Gastrocnemius medialis (tissue), 4 donors: Measurements from ENCODE around the gene MED9. TPM values are rescaled to one million over a fixed set of nuclear protein-coding genes. Genes with fewer than 3 reads are reported as not detected.

Experiments
- ATAC-seq, 2 donors: fragments of 150-250 bp; one replicate each; pipeline ENCODE4 v1.9.1; 2016
- DNase-seq, 2 donors: peaks; one replicate each; pipeline ENCODE4 v3.0.0-alpha.2; 2019
- H3K27ac ChIP-seq, 4 donors: fragments of 200-600 bp; sonication (generic); 1 replicate in 1 of 4; 2 replicates in 3 of 4; pipeline ENCODE4 v1.5.1; 2016 to 2018; ENCODE audit warnings: mild to moderate bottlenecking in 2 of 4, moderate library complexity in 1 of 4
- H3K27me3 ChIP-seq, 3 donors: fragments of 200-600 bp; sonication (generic) in 2 of 3; 1 replicate in 1 of 3; 2 replicates in 2 of 3; pipeline versions ENCODE4 v1.5.1 to v1.6.0; 2016 to 2019; ENCODE audit warnings: mild to moderate bottlenecking in 1 of 3, moderate library complexity in 1 of 3
- H3K36me3 ChIP-seq, 2 donors: fragments of 200-600 bp; sonication (generic) in 1 of 2; one replicate each; pipeline ENCODE4 v1.5.1; 2017 to 2018
- H3K4me1 ChIP-seq, 2 donors: fragments of 200-600 bp; sonication (generic) in 1 of 2; one replicate each; pipeline ENCODE4 v1.5.1; 2016 to 2017; ENCODE audit warnings: mild to moderate bottlenecking in 2 of 2
- H3K4me3 ChIP-seq, 4 donors: fragments of 200-600 bp; sonication (generic) in 3 of 4; 1 replicate in 1 of 4; 2 replicates in 3 of 4; pipeline ENCODE4 v1.5.1; 2016 to 2019; ENCODE audit warnings: mild to moderate bottlenecking in 2 of 4
- H3K9me3 ChIP-seq, 3 donors: fragments of 200-600 bp; sonication (generic) in 2 of 3; 1 replicate in 1 of 3; 2 replicates in 2 of 3; pipeline ENCODE4 v1.5.1; 2016 to 2019
- POLR2A ChIP-seq, 2 donors: fragments of 450-650 bp; IDR thresholded peaks; one replicate each; pipeline ENCODE4 v1.6.1; 2017; ENCODE audit warnings: antibody characterized with exemption in 2 of 2, mild to moderate bottlenecking in 2 of 2, moderate library complexity in 2 of 2
- in situ Hi-C, 4 donors: fragments of 200-750 bp; cut with MboI; loops; one replicate each; pipeline versions ENCODE4 v1.15.0 to v1.8.0; 2017; ENCODE audit warnings: low sequenced_read_pairs in 4 of 4
- intact Hi-C: fragments of 100-400 bp; cut with DNase I; formaldehyde crosslinking; loops from one replicate; pipeline ENCODE4 v1.15.1; 2023; ENCODE audit warnings: low total_unique reads
- total RNA-seq, 4 donors: library from RNA; depleted of rRNA; stranded (reverse); fragments of >200 nt; gene quantifications; one replicate each; pipeline versions ENCODE4 v1.1.0 to v1.2.3, GENCODE V29; 2016
- TF ChIP-seq, protein P1 (sequence below), 5 experiments: fragments of 450-650 bp in 3 of 5; fragments of 200-600 bp in 2 of 5; sonication (generic) in 2 of 5; IDR thresholded peaks in 4 of 5; conservative IDR thresholded peaks in 1 of 5; 1 replicate in 4 of 5; 2 replicates in 1 of 5; pipeline ENCODE4 v1.5.1; 2016 to 2019; ENCODE audit warnings: antibody characterized with exemption in 5 of 5, mild to moderate bottlenecking in 3 of 5, moderate library complexity in 3 of 5

MED9 gene
- total RNA-seq, 4 donors from 2014 or later, result 20.4 to 33.7 (median 27.7) TPM

DNA sequence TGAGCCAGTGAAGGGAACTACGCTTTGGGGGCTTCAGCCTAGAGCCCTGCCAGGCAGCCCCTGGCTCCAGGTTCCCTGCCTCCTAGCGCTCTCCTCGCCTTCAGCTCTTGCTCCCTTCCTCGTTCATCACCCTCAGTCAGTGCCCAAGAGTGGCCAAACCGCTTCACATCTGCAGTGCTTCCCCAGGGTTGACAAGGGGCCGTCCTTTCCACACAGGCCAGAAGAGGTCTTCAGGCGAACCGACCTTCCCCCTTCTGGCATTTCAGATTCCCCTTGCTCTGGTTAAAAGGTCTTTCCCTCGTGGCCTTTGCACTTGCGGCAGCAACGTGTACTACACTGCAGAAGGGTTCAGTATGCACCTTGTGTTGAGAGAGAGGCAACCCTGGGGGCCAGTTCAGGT, 15.3 kb downstream of the MED9 start:
- DNase-seq (no peak), ATAC-seq (no peak)
- no peaks in the 10 kb centered on the region for H3K9me3 ChIP-seq
- no peak for TF ChIP-seq POLR2A (IDR thresholded peaks at IDR 0.05)
- TF ChIP-seq, protein P1, sequence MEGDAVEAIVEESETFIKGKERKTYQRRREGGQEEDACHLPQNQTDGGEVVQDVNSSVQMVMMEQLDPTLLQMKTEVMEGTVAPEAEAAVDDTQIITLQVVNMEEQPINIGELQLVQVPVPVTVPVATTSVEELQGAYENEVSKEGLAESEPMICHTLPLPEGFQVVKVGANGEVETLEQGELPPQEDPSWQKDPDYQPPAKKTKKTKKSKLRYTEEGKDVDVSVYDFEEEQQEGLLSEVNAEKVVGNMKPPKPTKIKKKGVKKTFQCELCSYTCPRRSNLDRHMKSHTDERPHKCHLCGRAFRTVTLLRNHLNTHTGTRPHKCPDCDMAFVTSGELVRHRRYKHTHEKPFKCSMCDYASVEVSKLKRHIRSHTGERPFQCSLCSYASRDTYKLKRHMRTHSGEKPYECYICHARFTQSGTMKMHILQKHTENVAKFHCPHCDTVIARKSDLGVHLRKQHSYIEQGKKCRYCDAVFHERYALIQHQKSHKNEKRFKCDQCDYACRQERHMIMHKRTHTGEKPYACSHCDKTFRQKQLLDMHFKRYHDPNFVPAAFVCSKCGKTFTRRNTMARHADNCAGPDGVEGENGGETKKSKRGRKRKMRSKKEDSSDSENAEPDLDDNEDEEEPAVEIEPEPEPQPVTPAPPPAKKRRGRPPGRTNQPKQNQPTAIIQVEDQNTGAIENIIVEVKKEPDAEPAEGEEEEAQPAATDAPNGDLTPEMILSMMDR (IDR thresholded peaks at IDR 0.05 in 4 of 5, conservative IDR thresholded peaks at IDR 0.05 in 1 of 5), result no peak
- H3K4me1 ChIP-seq, result peaks cover 17 to 33% of the 10 kb centered on the region in 2 donors
- intact Hi-C loops, result loop anchor here (2.0 to 10.0 kb wide), 2 partner anchors 15 to 447 kb away; partner anchors contain the start of genes MED9 and MPRIP
- in situ Hi-C loops, result loop anchor here in 2 of 4 donors (10.0 kb wide), 1 partner anchor 137 kb away; no protein-coding TSS in a partner anchor
- peaks cover 0 to 15% of the 10 kb centered on the region in 2 donors for H3K36me3 ChIP-seq
- peak overlapping the region in 2 of 4 donors; percentile 10 to 97 for H3K27ac ChIP-seq
- H3K4me3 ChIP-seq, result no peak overlapping the region
- H3K27me3 ChIP-seq, result no peaks in the 10 kb centered on the region

DNA sequence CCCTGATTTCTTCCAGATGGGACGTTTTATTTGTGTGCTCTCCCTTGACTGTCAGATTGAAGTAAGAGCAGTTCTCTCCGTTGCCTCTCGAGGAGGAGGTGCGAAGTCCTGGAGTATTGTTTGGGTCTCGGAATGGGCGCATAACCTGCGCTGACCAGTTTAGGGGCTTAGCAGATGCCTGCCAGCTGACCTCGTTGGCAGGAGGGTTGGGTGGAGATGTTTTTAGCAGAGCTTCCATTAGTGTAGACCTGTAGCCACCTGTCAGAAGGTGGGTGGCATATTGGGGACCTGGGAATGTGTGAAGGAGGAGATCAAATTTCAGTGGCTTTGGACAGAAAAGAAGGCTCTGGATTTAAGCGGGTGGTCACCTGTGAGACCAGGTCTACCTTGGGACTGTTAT, 15.8 kb downstream of the MED9 start:
- intact Hi-C loops, result loop anchor here (2.0 to 10.0 kb wide), 2 partner anchors 16 to 448 kb away; partner anchors contain the start of genes MED9 and MPRIP
- H3K27ac ChIP-seq, result peak overlapping the region; percentile 82 to 97 (median 94)
- no peak for TF ChIP-seq POLR2A (IDR thresholded peaks at IDR 0.05)
- TF ChIP-seq, protein P1 (IDR thresholded peaks at IDR 0.05 in 4 of 5, conservative IDR thresholded peaks at IDR 0.05 in 1 of 5), result no peak
- no peak overlapping the region for H3K4me3 ChIP-seq
- peaks cover 0 to 12% of the 10 kb centered on the region in 2 donors for H3K36me3 ChIP-seq
- H3K9me3 ChIP-seq, result no peaks in the 10 kb centered on the region
- no peak for DNase-seq
- no peaks in the 10 kb centered on the region for H3K27me3 ChIP-seq
- ATAC-seq, result no peak
- in situ Hi-C loops, result loop anchor here in 2 of 4 donors (10.0 kb wide), 1 partner anchor 138 kb away; no protein-coding TSS in a partner anchor
- H3K4me1 ChIP-seq, result peaks cover 21 to 37% of the 10 kb centered on the region in 2 donors

DNA sequence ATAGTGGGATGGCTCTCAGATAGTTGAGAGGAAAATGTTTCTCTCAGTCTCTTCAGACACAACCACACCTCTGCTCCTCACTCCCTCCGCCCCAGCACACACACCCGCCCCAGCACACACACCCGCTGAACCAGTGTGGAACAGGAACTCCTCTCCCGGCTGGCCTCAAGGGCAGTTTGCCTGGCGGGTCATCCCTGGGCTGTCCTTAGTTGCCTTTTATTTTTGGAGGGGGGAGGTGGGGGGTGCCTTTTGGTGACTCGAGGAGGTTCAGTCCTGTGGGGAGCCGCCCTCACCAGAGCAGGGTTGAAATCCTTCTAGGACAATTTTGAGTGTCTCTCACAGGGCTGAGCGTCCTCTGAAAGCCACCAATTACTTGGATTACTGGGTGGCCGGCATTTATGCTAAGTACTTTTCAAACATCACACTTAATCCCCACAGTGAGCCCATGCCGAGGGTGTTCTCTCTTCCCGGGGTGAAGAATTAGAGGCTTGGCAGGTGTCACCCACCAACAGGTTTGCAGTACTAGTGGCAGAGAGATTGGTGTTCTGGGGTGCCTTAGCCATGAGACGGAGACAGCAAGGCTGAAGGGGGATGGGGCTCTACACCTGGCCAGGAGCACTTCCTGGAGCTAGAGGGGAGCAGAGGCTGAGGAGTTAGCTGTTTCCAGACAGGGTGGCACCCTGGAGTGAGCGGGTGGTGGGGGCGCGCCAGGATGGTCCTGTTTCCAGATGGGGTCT, 16.6 kb downstream of the MED9 start:
- no peak for TF ChIP-seq POLR2A (IDR thresholded peaks at IDR 0.05)
- TF ChIP-seq, protein P1 (IDR thresholded peaks at IDR 0.05 in 4 of 5, conservative IDR thresholded peaks at IDR 0.05 in 1 of 5), result no peak
- H3K9me3 ChIP-seq, result no peaks in the 10 kb centered on the region
- peak; percentile 54 to 68 for DNase-seq
- H3K36me3 ChIP-seq, result peaks cover 0 to 8% of the 10 kb centered on the region in 2 donors
- intact Hi-C loops (loop anchor here (2.0 to 10.0 kb wide), 2 partner anchors 17 to 449 kb away; partner anchors contain the start of genes MED9 and MPRIP), in situ Hi-C loops (loop anchor here in 2 of 4 donors (10.0 kb wide), 1 partner anchor 139 kb away; no protein-coding TSS in a partner anchor)
- H3K27ac ChIP-seq, result peak overlapping the region; percentile 82 to 97 (median 94)
- peak overlapping the region in 3 of 4 donors; percentile 80 to 93 (median 89) for H3K4me3 ChIP-seq
- peak in 1 of 2 donors; percentile 20 for ATAC-seq
- H3K4me1 ChIP-seq, result peaks cover 21 to 37% of the 10 kb centered on the region in 2 donors
- no peaks in the 10 kb centered on the region for H3K27me3 ChIP-seq

DNA sequence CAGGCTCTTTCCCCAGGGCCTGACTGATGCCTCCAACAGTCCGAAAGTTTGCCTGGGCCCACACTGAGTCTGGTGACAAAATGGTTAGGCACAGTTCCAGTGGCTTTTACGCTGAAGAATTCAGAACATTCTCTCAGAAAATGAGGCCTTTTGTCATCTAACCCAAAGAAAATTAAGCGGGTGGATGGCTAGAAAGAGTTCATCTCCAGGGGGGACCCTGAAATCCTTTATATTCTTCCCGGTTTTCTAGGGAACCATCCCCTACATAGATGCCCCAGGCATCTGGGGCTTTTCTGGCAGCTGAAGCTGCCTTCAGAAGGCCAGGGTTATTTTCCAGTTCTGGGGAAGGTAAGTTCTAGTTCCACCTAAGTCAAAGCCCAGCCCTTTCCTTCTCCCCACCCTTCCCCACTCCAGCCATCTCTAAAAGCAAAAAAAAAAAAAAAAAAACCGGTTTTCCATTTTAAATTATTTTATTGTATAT, 17.2 kb downstream of the MED9 start:
- H3K4me1 ChIP-seq, result peaks cover 21 to 33% of the 10 kb centered on the region in 2 donors
- DNase-seq, result no peak
- H3K36me3 ChIP-seq, result peaks cover 0 to 8% of the 10 kb centered on the region in 2 donors
- no peaks in the 10 kb centered on the region for H3K27me3 ChIP-seq
- intact Hi-C loops (loop anchor here (2.0 to 10.0 kb wide), 2 partner anchors 17 to 449 kb away; partner anchors contain the start of genes MED9 and MPRIP), in situ Hi-C loops (loop anchor here in 2 of 4 donors (10.0 kb wide), 1 partner anchor 139 kb away; no protein-coding TSS in a partner anchor)
- peak overlapping the region; percentile 82 to 97 (median 94) for H3K27ac ChIP-seq
- peak in 1 of 2 donors; percentile 22 for TF ChIP-seq POLR2A (IDR thresholded peaks at IDR 0.05)
- TF ChIP-seq, protein P1 (IDR thresholded peaks at IDR 0.05 in 4 of 5, conservative IDR thresholded peaks at IDR 0.05 in 1 of 5), result no peak
- H3K9me3 ChIP-seq, result no peaks in the 10 kb centered on the region
- H3K4me3 ChIP-seq, result peak overlapping the region; percentile 80 to 93 (median 90)
- ATAC-seq, result no peak
